Left renal cortex interstitium (tissue), 4 donors: ENCODE measurements around the gene TMIE. TPM values are rescaled to one million over a fixed set of nuclear protein-coding genes. Genes with fewer than 3 reads are reported as not detected.

ENCODE experiments used
- DNase-seq, 4 donors: peaks; one replicate each; pipeline ENCODE4 v3.0.0-alpha.2; 2013; ENCODE audit warnings: low read depth in 4 of 4, low spot score in 2 of 4, missing footprints in 1 of 4
- polyA plus RNA-seq, 4 donors: library from polyadenylated mRNA; unstranded; fragments of 120-200 nt; gene quantifications; one replicate each; pipeline ENCODE4 v1.2.1, GENCODE V29; 2013; ENCODE audit not compliant: insufficient read length in 4 of 4

Gene TMIE
- polyA plus RNA-seq, 4 donors: 0.73 to 1.2 (median 1.1) TPM

- DNase-seq: no peak
Measured at GRCh38 chr3:46755646-46756045, 54.5 kb downstream of the TMIE start.

- DNase-seq: no peak
Measured at GRCh38 chr3:46756642-46757041, 55.5 kb downstream of the TMIE start.

GRCh38 chr3:46759239-46760167, 58.3 kb downstream of the TMIE start:
- peak in 1 of 4 donors; percentile 11 for DNase-seq

Other genes starting within 250 kb of the TMIE start
- gene LTF, start 236.5 kb upstream of the TMIE start, polyA plus RNA-seq: 1 to 10 TPM; 1.6 to 3.6 (median 2.6) TPM
- gene RTP3, start 203.4 kb upstream of the TMIE start, polyA plus RNA-seq: not detected
- 1 to 10 TPM; 1.7 to 2.5 (median 2.2) TPM for gene LRRC2, start 135.1 kb upstream of the TMIE start, polyA plus RNA-seq
- under 1 TPM in 2 of 4 donors, not detected in 2; 0.11 to 0.14 TPM for gene FAM240A, start 88.9 kb upstream of the TMIE start, polyA plus RNA-seq
- gene ALS2CL, start 7.7 kb upstream of the TMIE start, polyA plus RNA-seq: 10 to 100 TPM in 3 of 4 donors, 1 to 10 TPM in 1; 7.6 to 18.0 (median 14.2) TPM
- gene PRSS50, start 16.5 kb downstream of the TMIE start, polyA plus RNA-seq: 1 to 10 TPM; 1.1 to 5.8 (median 2.5) TPM
- 10 to 100 TPM; 23.7 to 27.6 (median 24.9) TPM for gene MYL3, start 162.1 kb downstream of the TMIE start, polyA plus RNA-seq
- gene PTH1R, start 176.3 kb downstream of the TMIE start, polyA plus RNA-seq: 100 to 1,000 TPM; 181 to 236 (median 230) TPM